Cardiac fibroblast (primary cell): ENCODE measurements around the gene RAPGEF6.

Experiments
- DNase-seq, 2 donors: peaks; one replicate each; pipeline versions ENCODE4 v3.0.0 to v3.0.0-alpha.2; 2010; ENCODE audit warnings: low read depth in 2 of 2
- H3K4me3 ChIP-seq, 2 donors: replicated peaks in 1 of 2; 1 replicate in 1 of 2; 2 replicates in 1 of 2; pipeline ENCODE4 v1.5.1; 2011; ENCODE audit warnings: low read depth in 2 of 2, low read length in 2 of 2, mild to moderate bottlenecking in 2 of 2, moderate library complexity in 1 of 2
- CTCF ChIP-seq: IDR thresholded peaks from one replicate; pipeline ENCODE4 v1.5.1; 2011; ENCODE audit warnings: low read depth, mild to moderate bottlenecking, low read length, inconsistent platforms

Gene RAPGEF6

GRCh38 chr5:131641494-131641893 lies 6.5 kb upstream of the RAPGEF6 start:
- no peak for DNase-seq
- no peak for TF ChIP-seq CTCF
- H3K4me3 ChIP-seq: no peak overlapping the region

- H3K4me3 ChIP-seq: no peak overlapping the region
- no peak for TF ChIP-seq CTCF
- peak in 1 of 2 donors; percentile 72 for DNase-seq
These were observed 5.2 kb upstream of the RAPGEF6 start for GRCh38 chr5:131640043-131640856.

DNA sequence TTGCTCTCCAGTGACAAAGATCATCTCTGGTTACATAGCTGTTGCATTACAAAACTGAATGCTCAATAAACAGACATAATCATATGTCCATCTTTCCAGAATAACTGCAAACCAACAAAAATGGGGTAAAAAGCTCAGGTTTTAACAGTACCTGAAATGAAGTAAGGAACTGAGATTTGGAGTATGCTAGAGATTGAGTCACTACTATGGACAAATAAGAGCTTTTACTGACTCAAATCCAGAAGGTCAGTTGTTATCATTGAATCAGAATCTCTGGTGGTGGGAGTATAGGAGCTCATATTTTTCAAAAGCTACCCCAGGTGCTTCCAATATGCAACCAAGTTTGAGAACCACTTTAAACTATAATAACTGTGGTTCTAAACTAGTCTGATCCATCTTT lies 4.1 kb upstream of the RAPGEF6 start:
- no peak overlapping the region for H3K4me3 ChIP-seq
- TF ChIP-seq CTCF: no peak
- DNase-seq: no peak

GRCh38 chr5:131637694-131638093 lies 2.7 kb upstream of the RAPGEF6 start:
- no peak overlapping the region for H3K4me3 ChIP-seq
- DNase-seq: no peak
- TF ChIP-seq CTCF: no peak

DNA sequence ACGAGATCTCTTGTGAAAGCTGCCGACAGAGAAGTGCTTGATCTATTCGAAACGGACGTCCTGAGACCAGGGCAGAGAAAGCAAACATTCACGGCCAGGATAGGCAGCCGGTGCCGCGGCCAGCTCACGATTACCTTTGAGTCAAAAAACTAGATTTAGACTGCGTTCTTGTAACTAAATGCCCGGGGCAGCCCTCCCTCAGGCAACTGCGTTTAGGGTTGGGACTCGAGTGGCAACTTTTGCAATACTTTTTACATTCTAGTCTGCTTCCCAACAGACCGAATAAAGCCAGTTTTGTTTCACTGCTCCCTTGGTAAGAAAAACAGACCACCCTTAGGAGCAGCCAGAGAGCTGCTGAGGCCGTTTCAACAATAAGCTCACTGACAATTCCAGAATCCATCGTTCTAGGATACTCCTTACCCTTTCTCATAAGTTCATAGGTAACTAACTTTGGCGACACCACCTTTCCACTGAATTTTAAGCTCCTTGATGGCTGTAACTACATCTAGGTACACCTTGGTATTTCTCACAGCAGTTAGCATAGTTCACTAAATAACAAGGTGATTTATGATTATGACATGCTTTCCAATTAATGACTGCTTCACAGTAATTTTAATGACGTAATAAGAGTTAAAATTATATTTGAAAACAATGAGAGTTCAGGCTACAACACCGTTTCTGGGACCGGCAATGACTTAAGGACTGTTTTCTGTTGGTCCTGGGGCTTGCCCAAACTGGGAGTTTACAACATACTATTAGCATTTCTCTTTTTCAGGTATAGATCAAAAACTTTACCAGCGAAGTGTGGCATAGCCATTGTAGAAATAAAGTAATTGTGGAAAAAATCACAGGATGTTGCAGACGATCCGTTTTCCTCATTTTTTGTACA lies 899 bp upstream of the RAPGEF6 start:
- H3K4me3 ChIP-seq: peak overlapping the region; percentile 57 to 86
- no peak for TF ChIP-seq CTCF
- DNase-seq: peak; percentile 36 to 42

GRCh38 chr5:131634666-131634995 lies 398 bp downstream of the RAPGEF6 start:
- peak overlapping the region; percentile 86 for H3K4me3 ChIP-seq
- peak; percentile 52 to 60 for DNase-seq
- TF ChIP-seq CTCF: peak; percentile 8
